IPS-18a (cell line): ENCODE results near the gene CLMP.

Experiments
- H3K27ac ChIP-seq: one replicate; pipeline ENCODE4 v1.5.1; 2013; ENCODE audit warnings: low read length
- H3K27me3 ChIP-seq: one replicate; pipeline ENCODE4 v1.6.1; 2013; ENCODE audit warnings: mild to moderate bottlenecking, low read length; ENCODE audit not compliant: control insufficient read depth, insufficient read depth
- H3K36me3 ChIP-seq: one replicate; pipeline ENCODE4 v1.6.1; 2013; ENCODE audit warnings: low read depth, low read length; ENCODE audit not compliant: control insufficient read depth
- H3K4me1 ChIP-seq: one replicate; pipeline ENCODE4 v1.6.1; 2013; ENCODE audit warnings: low read depth, low read length; ENCODE audit not compliant: control insufficient read depth
- H3K4me3 ChIP-seq: one replicate; pipeline ENCODE4 v1.5.1; 2013; ENCODE audit warnings: low read length
- H3K9ac ChIP-seq: one replicate; pipeline ENCODE4 v1.6.1; 2013; ENCODE audit warnings: mild to moderate bottlenecking, low read length, moderate library complexity
- H3K9me3 ChIP-seq: one replicate; pipeline ENCODE4 v1.6.1; 2013; ENCODE audit warnings: low read depth, low read length; ENCODE audit not compliant: control insufficient read depth

The CLMP gene

GRCh38 chr11:123041185-123041584, 153.9 kb downstream of the CLMP start:
- no peak overlapping the region for H3K27ac ChIP-seq
- H3K36me3 ChIP-seq = no peaks in the 10 kb centered on the region
- H3K27me3 ChIP-seq = no peaks in the 10 kb centered on the region
- no peaks in the 10 kb centered on the region for H3K4me1 ChIP-seq
- H3K9me3 ChIP-seq = no peaks in the 10 kb centered on the region
- H3K4me3 ChIP-seq = no peak overlapping the region
- H3K9ac ChIP-seq = no peak overlapping the region

- no peaks in the 10 kb centered on the region for H3K27me3 ChIP-seq
- no peak overlapping the region for H3K27ac ChIP-seq
- H3K9me3 ChIP-seq = no peaks in the 10 kb centered on the region
- H3K4me3 ChIP-seq = no peak overlapping the region
- no peak overlapping the region for H3K9ac ChIP-seq
- no peaks in the 10 kb centered on the region for H3K36me3 ChIP-seq
- H3K4me1 ChIP-seq = no peaks in the 10 kb centered on the region
Measured at GRCh38 chr11:123040111-123040432, 155.0 kb downstream of the CLMP start.

GRCh38 chr11:123035831-123036230, 159.2 kb downstream of the CLMP start:
- H3K4me1 ChIP-seq = no peaks in the 10 kb centered on the region
- no peak overlapping the region for H3K27ac ChIP-seq
- H3K9me3 ChIP-seq = no peaks in the 10 kb centered on the region
- H3K4me3 ChIP-seq = no peak overlapping the region
- no peak overlapping the region for H3K9ac ChIP-seq
- H3K36me3 ChIP-seq = no peaks in the 10 kb centered on the region
- H3K27me3 ChIP-seq = no peaks in the 10 kb centered on the region

GRCh38 chr11:123034597-123034996, 160.5 kb downstream of the CLMP start:
- Histone ChIP-seq H3K9ac (no peak overlapping the region), H3K9me3 (no peaks in the 10 kb centered on the region), H3K4me3 (no peak overlapping the region), H3K4me1 (peaks cover 6% of the 10 kb centered on the region), H3K27ac (no peak overlapping the region), H3K27me3 (no peaks in the 10 kb centered on the region), H3K36me3 (no peaks in the 10 kb centered on the region)

- no peak overlapping the region for H3K27ac ChIP-seq
- H3K4me1 ChIP-seq = peaks cover 6% of the 10 kb centered on the region
- H3K4me3 ChIP-seq = no peak overlapping the region
- H3K36me3 ChIP-seq = no peaks in the 10 kb centered on the region
- H3K9ac ChIP-seq = no peak overlapping the region
- no peaks in the 10 kb centered on the region for H3K27me3 ChIP-seq
- H3K9me3 ChIP-seq = no peaks in the 10 kb centered on the region
Measured at GRCh38 chr11:123033895-123034294, 161.2 kb downstream of the CLMP start.

GRCh38 chr11:123030517-123030916, 164.5 kb downstream of the CLMP start:
- no peaks in the 10 kb centered on the region for H3K9me3 ChIP-seq
- no peaks in the 10 kb centered on the region for H3K27me3 ChIP-seq
- H3K27ac ChIP-seq = no peak overlapping the region
- no peak overlapping the region for H3K4me3 ChIP-seq
- H3K9ac ChIP-seq = no peak overlapping the region
- H3K36me3 ChIP-seq = no peaks in the 10 kb centered on the region
- peaks cover 6% of the 10 kb centered on the region for H3K4me1 ChIP-seq

GRCh38 chr11:123020968-123021367, 174.1 kb downstream of the CLMP start:
- H3K4me3 ChIP-seq = no peak overlapping the region
- no peak overlapping the region for H3K9ac ChIP-seq
- H3K27me3 ChIP-seq = no peaks in the 10 kb centered on the region
- no peak overlapping the region for H3K27ac ChIP-seq
- no peaks in the 10 kb centered on the region for H3K4me1 ChIP-seq
- no peaks in the 10 kb centered on the region for H3K9me3 ChIP-seq
- no peaks in the 10 kb centered on the region for H3K36me3 ChIP-seq
